ENCODE results near the gene RHOT1.
"Not testable (repeated sequence)": the region's sequence is repeated elsewhere in the genome, so short reads cannot be mapped to it uniquely, and the experiment has no call there.

The RHOT1 gene

DNA sequence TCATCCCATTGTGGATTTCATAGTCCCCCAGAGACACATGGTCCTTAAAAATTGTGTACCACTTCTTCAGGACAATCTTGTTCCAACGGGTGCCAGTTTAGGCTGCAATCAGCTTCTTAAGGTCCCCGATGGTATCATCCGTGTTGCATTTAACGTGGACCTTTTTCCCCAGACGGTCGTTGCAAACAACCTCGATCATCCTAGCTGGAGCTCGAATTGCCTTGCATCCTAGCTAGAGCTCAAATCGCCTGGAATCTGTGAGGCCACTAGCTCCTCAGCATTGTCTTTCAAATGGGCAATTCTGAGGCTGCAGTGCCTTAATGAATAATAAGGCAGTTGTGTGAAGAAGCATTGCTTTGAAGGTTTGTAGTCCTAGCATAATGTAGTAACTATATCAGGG is 85.6 kb downstream of the RHOT1 start:
- DNase-seq (ENCODE audit: low read depth), result no peak

DNA sequence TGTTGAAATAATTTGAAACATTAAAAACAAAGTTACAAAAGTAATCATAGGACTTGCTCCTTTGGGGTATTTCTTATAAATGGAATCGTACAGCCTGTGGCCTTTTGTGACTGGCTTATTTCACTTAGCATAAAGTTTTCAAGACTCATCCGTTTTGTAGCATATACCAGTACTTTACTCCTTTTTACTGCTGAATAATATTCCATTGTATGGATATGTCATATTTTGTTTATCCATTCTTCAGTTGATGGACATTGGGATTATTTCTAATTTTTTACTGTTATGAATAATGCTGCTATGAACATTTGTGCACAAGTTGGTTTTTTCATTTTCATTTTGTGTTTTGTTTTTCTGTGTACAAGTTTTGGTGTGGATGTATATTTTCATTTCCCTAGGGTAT is 93.3 kb downstream of the RHOT1 start:
- no peak for DNase-seq (ENCODE audit: low read depth)

DNA sequence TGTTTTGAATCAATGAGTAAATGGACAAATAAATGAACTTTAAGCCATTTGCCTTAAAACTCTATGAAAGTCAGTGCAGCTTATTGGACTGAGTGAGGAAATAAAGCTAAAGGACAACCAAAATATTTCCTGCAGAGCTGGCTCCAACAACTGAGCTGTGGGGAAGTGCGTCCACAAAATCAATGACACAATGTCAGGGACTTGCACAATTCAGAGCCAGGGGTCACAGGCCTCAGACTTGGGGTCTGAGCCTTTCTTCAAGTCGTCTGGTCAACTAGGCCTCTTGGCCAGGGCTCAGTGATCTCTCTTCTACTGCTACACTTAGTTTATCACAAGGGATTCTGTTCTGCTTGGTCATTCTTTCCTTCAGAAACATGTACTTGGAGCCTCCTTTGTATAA is 97.2 kb downstream of the RHOT1 start:
- DNase-seq (ENCODE audit: low read depth), result no peak

DNA sequence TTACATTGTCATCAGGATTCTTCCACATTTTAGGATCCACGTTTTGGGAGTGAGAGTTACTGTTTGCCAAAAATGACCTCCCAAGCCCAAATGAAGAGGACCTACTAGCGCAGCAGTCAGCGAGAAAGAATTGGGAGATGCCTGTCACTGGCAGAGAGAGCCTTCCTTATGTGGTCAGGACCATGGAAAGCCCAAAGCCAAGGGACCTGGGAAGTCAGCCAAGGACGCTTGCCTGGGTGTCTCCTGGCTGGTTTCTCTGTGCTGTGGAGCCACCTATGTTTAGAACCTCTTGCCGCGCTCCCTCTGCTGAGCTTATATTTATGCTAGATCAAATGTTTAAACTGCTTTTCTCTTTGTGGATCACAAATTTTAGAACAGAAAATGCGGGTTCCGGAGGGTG is 98.4 kb downstream of the RHOT1 start:
- no peak for DNase-seq (ENCODE audit: low read depth)

DNA sequence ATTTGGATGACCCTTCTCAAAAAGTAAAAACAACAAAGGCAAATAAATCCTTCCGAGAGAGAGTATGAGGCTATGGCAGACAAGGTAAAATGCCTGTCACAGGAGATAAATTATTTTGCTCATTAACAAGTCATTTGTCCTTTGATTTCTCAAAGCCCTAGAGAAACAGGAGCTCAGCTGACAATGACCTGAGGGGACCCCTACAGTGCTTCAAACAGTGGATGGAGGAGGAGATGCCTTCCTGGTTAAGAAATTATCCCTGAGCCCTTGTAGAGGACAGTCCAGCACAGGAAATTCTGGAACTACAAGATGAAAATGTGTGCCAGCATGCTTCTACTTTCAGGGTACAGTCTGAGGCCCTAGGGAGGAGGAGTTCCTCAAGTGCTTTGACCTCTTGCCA is 99.3 kb downstream of the RHOT1 start:
- no peak for DNase-seq (ENCODE audit: low read depth)

DNA sequence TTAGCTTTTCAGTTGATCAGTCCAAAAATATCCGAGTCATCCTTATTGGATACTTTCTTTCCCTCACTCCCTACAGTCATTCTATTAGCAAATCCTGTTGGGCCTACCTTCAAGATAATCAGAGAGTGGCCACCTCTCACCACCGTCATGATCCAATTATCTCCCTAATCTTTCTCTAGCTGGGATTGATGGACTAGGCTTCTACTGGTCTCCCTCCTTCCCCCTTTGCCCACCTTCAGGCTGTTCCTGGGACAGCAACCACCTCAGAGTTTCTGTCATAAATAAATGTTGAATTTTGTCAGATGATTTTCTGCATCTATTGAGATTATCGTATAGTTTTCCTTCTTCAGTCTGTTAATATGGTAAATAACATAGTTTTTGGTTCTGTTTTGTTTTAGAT is 107.2 kb downstream of the RHOT1 start:
- no peak for DNase-seq (ENCODE audit: low read depth)

DNA sequence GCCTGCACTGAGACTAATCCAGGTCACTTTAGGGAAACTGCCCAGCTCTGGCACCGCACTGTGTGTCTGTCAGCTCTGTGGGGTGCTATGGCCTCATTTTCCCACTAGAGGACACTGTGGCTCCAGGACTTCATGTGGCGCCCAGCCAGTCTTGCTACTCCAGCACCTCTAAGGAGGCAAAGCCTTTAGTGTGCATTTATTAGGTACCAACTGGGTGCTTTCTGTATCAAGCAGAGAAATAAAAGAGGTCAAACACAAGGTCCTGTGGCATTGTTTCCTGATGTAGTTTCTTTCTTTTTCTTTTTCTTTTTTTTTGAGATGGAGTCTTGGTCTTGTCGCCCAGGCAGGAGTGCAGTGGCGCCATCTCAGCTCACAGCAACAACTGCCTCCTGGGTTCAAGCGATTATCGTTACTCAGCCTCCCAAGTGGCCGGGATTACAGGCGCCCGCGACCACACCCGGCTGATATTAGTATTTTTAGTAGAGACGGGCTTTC is 110.9 kb downstream of the RHOT1 start:
- DNase-seq (ENCODE audit: low read depth), result peak; percentile 53

DNA sequence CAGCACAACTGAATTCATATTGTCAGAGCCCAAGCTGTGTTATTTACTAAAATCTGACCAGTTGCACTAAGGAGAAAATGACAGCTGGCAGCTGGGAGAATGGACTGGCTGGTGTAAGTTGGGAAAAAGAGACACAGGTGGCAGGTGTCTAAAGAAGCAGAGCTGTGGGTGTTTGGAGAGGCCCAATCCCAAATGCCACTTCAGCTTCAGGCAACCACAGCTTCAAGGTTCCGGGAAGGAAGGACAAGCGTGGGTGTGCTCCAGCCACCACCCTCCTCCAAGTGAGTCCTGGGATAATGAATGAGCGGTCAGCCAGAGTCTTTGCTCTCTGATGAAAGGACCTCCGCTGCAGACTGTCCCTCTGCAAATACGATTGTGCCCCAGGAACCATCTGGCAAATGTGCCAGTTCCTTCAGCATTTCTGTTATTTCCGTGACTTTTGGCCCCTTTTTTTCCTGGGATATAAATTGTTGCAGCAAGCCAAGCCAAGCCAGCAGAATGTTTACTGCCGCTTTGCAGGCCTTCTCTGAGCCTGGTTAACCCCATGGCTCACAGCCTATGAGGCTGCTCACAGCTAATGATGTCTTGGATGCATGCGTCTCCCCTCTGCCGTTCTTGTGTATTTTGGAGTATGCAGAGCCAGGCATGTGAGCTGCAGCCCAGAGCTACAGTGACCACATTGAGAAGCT is 113.9 kb downstream of the RHOT1 start:
- no peak for DNase-seq (ENCODE audit: low read depth)

DNA sequence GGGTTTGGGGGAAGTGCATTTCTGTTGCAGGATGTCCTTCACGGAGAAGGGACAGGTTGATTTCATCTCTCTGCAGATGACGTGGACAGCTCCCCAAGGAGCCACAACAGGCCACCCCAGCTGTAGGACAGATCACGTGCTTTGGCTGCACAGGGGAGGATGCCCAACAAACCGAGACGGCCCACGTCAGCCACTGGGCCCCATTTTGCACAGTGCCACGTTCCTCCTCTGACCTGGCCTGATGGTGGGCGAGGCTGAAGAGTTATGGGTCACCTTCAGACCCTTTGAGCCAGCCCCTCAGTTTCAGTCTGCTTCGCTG is 114.4 kb downstream of the RHOT1 start:
- no peak for DNase-seq (ENCODE audit: low read depth)

DNA sequence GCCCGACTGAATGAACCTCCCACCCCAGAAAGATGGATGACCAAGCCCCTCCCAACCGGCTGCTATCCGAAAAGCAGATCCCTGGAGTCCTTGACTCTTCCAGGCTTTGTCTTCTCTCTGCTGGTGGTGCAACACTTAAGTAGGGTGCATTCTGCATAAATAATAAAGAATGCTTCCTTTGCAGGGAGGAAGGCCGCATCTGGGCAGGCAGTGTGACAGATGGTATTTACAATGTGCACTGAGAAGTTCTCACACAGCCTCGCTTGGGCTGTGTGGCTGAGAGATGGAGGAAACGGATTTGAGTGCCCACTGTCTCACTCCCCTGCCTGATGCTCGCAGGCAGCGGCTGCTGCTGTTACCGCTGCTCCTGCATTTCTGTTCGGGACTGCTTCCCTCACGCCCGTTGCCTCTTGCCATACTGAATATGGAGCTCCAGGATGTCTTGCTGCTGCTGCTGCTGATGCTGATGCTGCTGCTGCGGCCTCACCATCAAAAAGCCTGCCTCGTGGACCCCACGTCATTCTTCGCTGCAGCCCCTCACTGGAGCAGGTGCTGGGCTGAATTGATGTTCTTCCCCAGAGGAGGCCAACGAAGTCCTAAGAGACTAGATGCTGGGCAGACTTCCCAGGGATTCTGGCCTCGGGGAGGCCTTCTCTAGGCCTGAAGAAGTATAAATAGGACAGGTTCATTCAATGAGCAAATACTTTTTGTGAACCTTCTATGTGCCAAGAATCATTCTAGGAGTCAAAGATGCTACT is 116.3 kb downstream of the RHOT1 start:
- no peak for DNase-seq (ENCODE audit: low read depth)

DNA sequence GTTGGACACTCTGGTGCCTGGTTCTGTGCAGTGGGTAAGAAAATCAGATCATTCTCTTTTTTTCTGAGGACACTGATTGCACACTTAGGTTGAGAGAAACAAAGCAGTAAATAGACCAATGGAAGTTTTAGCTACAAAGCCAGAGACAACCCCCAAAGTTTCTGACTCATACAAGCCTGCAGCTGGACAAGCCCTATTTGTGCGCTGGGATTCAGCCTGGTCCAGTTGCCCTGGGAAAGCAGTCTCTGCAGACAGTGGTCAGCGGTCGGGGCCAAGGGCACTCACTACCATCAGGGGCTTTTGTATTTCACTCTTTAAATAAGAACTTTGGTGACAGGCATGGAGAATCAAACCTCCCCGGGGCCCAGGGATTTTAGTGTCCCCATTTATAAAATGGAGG is 117.3 kb downstream of the RHOT1 start:
- DNase-seq (ENCODE audit: low read depth), result no peak

DNA sequence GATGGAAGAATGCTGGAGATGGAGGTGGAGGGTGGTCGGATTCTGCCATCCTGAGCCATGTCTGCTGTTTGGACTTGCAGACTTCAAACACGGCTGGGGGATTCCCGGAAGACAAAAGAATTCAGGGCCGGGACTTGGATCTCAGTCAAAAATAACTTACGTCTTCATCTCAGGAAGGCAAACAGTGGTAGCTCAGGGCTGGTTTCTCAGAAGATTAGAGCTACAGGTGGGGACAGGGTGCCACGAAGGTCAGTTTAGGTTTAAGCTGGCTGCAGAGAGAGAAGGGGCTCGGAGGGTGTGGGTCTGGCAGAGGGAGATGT is 119.1 kb downstream of the RHOT1 start:
- no peak for DNase-seq (ENCODE audit: low read depth)

DNA sequence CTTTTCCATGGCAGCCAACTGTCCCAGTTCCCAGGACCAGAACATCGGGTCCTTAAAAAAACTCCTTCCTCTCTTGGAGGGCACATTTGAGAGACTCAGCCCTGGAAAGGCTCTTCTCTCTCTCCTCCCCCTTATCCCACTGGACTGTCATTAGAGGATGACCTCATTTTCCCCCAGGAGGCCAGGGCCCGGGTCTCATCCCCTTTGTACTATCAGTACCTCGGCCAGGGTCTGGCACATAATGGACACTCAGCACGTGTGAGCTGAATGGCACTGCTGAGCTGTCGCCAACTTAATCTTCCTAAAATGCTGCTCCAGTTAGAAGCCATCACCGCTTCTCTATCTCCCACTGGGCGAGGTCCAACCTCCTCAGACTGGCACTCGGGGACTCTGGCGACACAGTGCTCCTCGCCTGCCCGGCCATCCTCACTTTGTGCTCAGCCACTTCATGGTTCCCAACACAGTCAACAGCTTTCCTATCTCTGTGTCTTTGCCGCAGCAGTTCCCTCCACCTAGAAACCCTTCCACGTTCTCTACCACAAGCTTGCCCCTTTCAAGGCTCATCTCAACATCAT is 119.7 kb downstream of the RHOT1 start:
- DNase-seq (ENCODE audit: low read depth), result no peak

DNA sequence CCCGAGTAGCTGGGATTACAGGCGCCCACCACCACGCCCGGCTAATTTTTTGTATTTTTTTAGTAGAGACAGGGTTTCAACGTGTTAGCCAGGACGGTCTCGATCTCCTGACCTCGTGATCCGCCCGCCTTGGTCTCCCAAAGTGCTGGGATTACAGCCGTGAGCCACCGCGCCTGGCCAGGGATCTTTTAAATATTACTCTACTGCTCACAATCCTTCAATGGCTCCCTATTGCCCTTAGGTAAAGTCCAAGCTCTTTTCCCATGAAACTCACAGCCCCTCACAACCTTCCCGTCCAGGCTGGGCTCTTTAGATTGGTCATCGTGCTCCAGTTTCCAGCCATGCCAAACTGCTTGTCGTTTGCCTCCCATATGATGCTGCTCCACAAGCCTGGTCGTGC is 121.2 kb downstream of the RHOT1 start:
- not testable (repeated sequence) for DNase-seq (ENCODE audit: low read depth)

DNA sequence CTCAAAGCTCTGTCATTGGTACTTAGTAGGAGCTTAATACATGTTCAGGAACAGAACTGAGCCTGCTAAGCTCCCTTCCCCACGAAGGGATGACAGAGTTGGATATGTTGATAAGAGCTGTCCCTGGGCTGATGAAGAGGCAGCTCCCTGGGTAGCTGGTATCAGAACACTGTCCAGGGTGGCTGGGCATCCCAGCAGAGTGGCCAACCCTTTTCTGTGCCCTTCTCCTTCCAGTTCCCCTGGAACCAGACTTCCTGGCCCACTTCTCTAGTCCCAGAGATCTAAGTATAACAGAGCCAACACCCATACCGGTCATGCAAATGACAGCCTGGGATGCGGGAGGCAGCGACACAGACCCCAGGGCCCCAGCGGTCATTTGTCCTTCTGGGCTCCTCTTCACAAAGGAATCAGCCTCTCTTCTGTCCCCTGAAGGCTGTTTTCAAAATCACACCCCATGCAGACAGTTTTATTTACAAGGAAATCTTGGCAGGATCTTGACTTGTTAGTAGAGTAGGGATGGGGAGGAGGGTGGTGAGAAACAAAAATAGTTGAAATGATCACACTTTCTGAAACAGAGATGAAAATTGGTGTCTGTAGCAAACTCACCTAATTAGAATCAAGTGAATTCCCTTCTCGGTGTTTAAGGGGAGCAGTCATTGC is 122.0 kb downstream of the RHOT1 start:
- no peak for DNase-seq (ENCODE audit: low read depth)

DNA sequence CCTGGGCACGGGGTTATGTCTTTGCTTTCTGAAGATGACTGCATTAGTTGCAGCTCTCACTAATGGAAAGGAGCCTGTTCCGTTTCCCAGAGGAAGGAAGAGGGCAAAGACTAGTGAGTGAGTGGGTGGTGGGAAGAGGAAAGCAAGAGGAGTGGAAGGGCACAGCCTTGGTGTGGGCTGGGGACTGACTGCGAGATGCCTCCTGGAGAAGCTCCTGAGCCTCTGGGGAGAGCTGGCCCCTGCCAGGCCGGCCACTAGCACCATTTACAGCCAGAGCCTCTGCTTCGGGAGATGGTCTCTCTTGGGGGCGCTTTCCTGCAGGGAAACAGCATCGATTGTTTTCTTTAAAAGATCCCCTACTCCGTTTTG is 122.5 kb downstream of the RHOT1 start:
- DNase-seq (ENCODE audit: low read depth), result no peak

DNA sequence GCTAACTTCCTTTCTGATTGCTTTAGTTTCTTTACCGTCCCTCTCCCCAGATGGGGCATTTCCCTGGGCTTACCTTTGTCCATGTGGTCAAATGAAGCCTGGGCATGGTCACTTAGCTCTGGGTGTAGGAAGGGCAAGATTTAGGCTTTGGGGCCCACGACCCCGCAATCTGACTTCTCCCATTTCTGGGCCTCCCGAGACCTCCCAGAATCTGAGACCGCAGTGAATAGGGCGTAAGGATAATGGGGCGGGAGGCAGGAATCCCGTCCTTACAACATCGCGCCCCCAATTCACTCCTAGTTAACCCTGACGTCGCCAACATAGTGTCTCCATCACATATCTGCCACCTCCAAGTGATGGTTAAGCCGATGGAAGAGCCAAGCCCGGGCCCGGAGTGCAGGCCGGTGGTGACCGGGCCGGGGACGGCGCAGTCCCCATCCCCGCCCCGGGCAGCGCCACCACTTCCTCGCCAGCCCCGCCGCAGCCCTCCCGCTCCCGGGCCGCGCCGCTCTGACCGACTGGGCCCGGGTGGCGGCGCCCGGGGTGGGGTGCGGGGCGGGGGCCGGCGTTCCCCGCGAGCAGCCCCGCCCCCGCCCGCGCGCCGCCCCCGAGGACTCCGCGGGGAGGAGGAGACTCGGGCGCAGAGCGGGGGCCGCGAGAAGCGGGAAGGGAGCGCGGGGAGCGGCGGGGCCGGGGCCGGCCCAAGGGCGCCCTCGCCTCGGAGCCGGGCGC is 123.1 kb downstream of the RHOT1 start, which contains the start of gene RHBDL3:
RHBDL3 (plus strand) TSS at position 641 of the 732 bp plus-strand sequence. CDS start 358 bp downstream, outside the sequence.
- DNase-seq (ENCODE audit: low read depth), result no peak

DNA sequence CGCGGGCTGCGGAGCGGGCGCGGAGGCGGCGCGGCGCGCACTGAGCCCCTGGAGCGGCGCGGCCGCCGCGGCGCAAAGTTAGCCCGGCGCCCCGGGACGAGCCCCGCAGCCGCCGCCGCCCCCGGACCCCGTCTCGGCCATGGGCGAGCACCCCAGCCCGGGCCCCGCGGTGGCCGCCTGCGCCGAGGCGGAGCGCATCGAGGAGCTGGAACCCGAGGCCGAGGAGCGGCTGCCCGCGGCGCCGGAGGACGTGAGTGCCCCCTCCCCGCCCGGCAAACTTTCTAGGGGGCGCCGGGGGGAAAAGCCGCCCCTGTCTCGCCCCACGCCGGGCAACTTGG is 123.7 kb downstream of the RHOT1 start:
- no peak for DNase-seq (ENCODE audit: low read depth)

DNA sequence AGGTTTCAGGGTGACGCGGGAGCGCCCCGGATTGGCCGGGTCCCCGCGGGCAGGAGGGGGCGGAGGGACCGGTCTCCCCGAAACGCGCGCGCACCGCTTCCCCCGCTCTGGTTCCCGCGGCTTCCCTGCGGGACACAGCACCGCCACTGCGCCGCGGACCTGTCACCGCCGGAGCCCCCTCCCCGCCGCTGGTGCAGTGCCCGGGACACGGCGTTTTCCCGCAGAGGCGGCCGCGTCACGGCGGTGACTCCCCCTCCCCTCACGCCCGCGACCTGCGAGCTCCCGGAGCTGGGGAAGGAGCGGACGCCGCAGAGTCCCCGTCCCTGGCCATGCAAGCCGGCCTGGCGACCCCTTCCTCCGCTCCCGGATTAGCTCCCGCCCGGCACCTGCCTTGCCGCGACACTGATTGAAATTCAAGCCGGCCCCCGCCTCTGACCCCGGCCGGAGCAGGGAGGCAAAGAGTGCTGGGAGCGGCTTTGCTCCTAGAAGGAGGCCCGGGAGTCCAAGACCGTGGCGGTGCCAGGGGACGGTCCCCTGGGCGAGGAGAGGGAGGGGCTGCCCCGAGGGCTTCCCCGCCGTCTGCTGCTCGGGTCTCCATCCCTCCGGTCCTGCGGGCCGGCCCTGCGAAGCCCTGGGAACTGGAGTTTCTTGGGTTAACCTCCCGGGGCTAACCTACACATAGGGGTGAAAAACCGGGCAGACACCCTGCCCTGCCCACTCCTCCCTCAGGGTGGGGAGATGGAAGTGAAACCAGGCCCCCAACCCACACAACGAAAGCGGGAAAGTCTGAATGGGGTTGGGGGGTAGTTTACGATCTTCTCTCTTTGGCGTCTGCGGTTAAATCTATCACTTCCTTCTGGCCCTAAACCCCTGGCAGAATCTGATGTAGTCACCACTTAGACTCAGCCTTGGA is 124.3 kb downstream of the RHOT1 start:
- no peak for DNase-seq (ENCODE audit: low read depth)

DNA sequence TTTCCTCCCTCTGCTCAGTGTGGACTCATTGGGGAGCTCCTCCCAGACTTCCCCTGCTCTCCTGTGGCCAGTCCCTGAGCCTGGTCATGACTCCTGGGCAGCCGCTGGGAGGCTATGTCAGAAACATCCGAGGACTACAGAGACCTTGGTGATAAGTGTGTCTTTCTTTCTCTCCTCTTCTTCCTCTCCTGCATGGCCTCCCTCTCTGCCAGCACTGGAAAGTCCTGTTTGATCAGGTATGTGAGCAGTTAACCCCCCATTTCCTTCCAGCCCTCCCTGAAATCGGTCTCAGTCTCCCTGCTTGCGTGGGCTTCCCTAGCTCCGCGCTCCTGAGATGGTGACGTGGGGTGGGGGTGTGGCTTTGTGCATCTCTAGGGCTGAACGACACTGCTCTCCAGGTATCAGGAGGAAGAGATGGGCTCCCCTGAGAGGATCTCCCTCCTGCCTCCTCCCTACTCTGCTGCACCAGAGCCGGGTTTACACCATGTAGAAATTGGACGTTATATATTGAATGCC is 125.4 kb downstream of the RHOT1 start:
- no peak for DNase-seq (ENCODE audit: low read depth)

DNA sequence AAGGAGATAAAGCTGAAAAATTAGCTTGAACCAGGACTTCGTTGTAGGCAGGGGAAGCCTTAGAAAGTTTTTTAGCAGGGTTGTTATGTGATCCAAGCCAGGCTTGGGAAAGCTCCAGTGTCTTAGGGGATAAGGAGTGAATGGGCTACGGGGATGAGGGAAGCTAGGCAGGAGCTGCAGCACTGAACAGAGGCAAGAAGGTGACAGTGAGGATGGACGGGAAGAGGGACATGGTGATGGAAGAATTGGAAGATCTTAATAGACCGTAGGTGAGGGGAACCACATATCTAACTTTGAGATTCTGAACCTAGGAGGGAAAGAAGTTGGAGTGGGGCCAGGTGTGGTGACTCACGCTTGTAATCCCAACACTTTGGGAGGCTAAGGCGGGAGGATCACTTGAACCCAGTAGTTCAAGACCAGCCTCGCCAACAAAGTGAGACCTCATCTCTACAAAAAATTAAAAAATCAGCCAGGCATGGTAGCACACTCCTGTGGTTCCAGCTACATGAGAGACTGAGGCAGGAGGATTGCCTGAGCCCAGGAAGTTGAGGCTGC is 126.5 kb downstream of the RHOT1 start:
- DNase-seq (ENCODE audit: low read depth), result no peak

All from stimulated activated CD8-positive, alpha-beta memory T cell treated with anti-CD3 and anti-CD28 coated beads, Interleukin-7, amount 100 ng/mL, for 24 hours (primary cell).